IPS-15b (cell line): ENCODE results near the gene LENEP.
"Not testable (repeated sequence)": the region's sequence is repeated elsewhere in the genome, so short reads cannot be mapped to it uniquely, and the experiment has no call there.

ENCODE experiments used
- H3K27me3 ChIP-seq: one replicate; pipeline ENCODE4 v1.6.1; 2013; ENCODE audit warnings: low read length; ENCODE audit not compliant: control insufficient read depth, insufficient read depth
- H3K36me3 ChIP-seq: one replicate; pipeline ENCODE4 v1.6.1; 2013; ENCODE audit warnings: low read length; ENCODE audit not compliant: control insufficient read depth, insufficient read depth
- H3K4me1 ChIP-seq: one replicate; pipeline ENCODE4 v1.6.1; 2013; ENCODE audit warnings: mild to moderate bottlenecking, low read length; ENCODE audit not compliant: control insufficient read depth, insufficient read depth
- H3K4me3 ChIP-seq: one replicate; pipeline ENCODE4 v1.5.1; 2013; ENCODE audit warnings: low read depth, low read length
- H3K9ac ChIP-seq: one replicate; pipeline ENCODE4 v1.6.1; 2013; ENCODE audit warnings: low read depth, mild to moderate bottlenecking, low read length
- H3K9me3 ChIP-seq: one replicate; pipeline ENCODE4 v1.6.1; 2013; ENCODE audit warnings: mild to moderate bottlenecking, low read length; ENCODE audit not compliant: control insufficient read depth, insufficient read depth

LENEP gene

DNA sequence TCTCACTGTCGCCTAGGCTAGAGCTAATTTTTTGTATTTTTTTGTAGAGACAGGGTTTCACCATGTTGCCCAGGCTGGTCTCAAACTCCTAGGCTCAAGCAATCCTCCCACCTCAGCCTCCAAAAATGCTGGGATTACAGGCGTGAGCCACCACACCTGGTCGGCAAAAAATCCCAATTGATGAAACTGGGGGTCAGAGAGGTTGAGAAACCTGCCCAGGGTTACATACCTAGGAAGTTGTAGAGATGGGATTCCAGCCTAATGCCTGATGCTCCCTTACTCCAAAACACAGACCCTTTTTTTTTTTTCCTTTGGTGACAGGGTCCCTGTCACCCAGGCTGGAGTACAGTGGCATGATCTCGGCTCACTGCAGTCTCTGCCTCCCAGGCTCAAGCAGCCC, 6.7 kb upstream of the LENEP start:
- H3K9ac ChIP-seq, H3K4me1 ChIP-seq, H3K9me3 ChIP-seq, H3K27me3 ChIP-seq, H3K4me3 ChIP-seq: not testable (repeated sequence)
- H3K36me3 ChIP-seq, result peaks cover 41% of the 10 kb centered on the region

DNA sequence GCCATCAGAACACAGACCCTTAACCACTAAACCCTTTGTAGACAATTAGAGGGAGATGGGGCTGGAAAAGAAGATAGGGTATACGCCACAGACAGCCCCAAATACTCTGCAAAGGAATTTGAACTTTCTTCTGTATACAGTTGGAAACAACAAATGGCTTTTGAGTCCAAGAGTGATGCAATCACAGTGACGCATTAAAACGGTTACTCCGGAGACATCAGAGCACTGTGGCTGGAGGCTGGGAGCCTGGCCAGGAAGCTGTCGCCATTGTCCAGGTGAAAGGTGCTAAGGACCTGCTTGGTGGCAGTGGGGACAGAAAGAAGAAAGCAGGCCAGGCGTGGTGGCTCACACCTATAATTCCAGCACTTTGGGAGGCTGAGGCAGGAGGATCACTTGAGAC, 6.1 kb upstream of the LENEP start:
- H3K36me3 ChIP-seq, result peaks cover 41% of the 10 kb centered on the region
- H3K4me3 ChIP-seq, result no peak overlapping the region
- peaks cover 3% of the 10 kb centered on the region for H3K4me1 ChIP-seq
- no peaks in the 10 kb centered on the region for H3K9me3 ChIP-seq
- H3K9ac ChIP-seq, result no peak overlapping the region
- H3K27me3 ChIP-seq, result no peaks in the 10 kb centered on the region

DNA sequence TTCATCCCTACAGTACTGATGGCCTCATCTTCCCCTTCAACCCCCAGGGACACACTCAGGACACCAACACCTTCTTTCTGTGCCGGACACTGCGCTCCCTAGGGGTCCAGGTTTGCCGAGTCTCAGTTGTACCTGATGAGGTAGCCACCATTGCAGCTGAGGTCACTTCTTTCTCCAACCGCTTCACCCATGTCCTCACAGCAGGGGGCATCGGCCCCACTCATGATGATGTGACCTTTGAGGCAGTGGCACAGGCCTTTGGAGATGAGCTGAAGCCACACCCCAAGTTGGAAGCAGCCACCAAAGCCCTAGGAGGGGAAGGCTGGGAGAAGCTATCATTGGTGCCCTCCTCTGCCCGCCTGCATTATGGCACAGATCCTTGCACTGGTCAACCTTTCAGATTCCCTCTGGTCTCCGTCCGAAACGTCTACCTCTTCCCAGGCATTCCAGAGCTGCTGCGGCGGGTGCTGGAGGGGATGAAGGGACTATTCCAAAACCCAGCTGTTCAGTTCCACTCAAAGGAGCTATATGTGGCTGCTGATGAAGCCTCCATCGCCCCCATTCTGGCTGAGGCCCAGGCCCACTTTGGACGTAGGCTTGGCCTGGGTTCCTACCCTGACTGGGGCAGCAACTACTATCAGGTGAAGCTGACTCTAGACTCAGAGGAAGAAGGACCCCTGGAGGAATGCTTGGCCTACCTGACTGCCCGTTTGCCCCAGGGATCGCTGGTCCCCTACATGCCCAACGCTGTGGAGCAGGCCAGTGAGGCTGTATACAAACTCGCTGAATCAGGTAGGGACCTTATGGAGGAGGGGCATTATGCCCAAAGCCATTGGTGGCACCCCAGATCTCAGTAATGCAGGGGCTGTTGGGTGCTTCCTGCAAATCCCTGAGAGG, 5.1 kb upstream of the LENEP start:
- Histone ChIP-seq H3K9me3 (no peaks in the 10 kb centered on the region), H3K36me3 (peaks cover 41% of the 10 kb centered on the region), H3K27me3 (no peaks in the 10 kb centered on the region), H3K4me1 (peaks cover 3% of the 10 kb centered on the region), H3K9ac (no peak overlapping the region), H3K4me3 (no peak overlapping the region)

DNA sequence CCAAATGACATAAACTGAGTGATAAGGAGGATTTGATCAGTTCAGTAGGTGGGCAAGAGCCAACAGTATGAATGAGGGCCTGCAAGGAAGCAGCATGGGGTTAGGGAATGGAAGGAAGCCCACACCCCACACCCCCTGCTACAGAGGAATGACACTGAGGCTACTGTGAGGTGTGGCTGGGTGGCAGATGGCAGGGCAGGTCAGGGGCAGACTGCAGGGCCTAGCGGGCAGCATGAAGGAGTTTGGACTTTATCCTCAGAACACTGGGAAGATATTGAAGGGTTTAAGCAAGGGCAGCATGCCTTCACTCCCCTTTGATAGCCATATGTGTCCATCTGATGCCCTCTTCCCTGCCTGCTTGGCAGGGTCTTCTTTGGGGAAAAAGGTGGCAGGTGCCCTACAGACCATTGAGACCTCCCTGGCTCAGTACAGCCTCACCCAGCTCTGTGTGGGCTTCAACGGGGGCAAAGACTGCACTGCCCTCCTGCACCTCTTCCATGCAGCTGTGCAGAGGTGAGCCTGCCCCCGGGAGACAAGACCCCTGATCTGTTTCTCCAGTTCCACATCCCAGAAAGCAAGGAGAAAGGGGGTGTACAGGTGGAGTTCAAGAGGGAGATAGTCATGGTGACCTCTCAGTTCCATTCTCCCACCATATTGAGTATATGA, 4.1 kb upstream of the LENEP start:
- Histone ChIP-seq H3K27me3 (no peaks in the 10 kb centered on the region), H3K4me3 (no peak overlapping the region), H3K4me1 (peaks cover 3% of the 10 kb centered on the region), H3K9ac (no peak overlapping the region), H3K36me3 (peaks cover 41% of the 10 kb centered on the region), H3K9me3 (no peaks in the 10 kb centered on the region)

DNA sequence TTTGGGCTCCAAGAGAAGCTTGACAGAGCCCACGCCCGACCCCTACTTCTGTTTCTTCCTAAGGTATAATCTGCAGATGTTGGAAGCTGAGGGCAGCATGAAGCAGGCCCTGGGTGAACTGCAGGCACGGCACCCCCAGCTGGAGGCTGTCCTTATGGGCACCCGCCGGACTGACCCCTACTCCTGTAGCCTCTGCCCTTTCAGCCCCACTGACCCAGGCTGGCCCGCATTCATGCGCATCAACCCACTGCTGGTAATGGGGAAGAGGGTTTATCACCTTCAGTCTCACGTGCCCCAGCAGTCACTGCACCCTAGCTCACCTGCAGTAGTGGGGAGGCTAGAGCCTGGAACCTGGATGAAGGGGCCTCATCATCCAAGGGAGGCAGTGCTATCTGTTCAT, 3.1 kb upstream of the LENEP start:
- H3K4me3 ChIP-seq, result no peak overlapping the region
- peaks cover 3% of the 10 kb centered on the region for H3K4me1 ChIP-seq
- no peaks in the 10 kb centered on the region for H3K9me3 ChIP-seq
- H3K36me3 ChIP-seq, result peaks cover 41% of the 10 kb centered on the region
- no peak overlapping the region for H3K9ac ChIP-seq
- no peaks in the 10 kb centered on the region for H3K27me3 ChIP-seq

DNA sequence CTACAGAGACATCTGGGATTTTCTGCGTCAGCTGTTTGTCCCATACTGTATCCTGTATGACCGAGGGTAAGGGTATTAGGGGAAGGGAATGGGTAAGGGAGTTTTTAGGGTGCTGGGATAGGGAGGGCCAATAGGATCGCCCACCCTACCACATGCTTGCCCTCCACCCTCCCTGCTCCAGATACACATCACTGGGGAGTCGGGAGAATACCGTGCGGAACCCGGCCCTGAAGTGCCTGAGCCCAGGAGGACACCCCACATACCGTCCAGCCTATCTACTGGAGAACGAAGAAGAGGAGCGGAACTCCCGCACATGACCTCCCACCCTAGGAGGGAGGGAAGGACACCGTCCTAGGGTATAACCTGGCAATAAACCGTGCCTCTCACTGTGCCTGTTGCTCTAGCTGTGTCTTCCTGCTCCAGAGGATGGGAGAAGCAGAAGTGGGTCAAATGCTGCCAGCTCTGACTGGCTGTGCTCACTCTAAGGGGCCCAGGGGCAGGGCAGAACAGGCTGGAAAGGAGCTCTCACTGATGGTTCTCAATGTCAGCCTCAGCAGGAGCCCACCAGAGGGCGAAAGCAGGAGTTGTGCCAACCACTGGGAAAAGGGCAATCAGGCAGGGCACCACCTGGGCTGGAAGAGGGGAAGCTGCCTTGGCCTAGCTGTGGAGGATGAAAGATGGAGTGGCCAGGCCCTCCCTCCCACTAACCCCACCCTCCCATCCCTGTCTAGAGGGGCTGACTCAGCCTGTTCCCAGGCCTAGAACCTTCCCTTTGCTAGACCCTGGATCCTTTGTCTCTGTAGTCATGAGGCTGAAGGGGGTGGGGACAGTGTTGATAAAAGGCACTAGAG, 440 bp upstream of the LENEP start:
- H3K27me3 ChIP-seq, result peaks cover 4% of the 10 kb centered on the region
- peaks cover 29% of the 10 kb centered on the region for H3K36me3 ChIP-seq
- peaks cover 3% of the 10 kb centered on the region for H3K4me1 ChIP-seq
- H3K9ac ChIP-seq, result no peak overlapping the region
- no peak overlapping the region for H3K4me3 ChIP-seq
- no peaks in the 10 kb centered on the region for H3K9me3 ChIP-seq

DNA sequence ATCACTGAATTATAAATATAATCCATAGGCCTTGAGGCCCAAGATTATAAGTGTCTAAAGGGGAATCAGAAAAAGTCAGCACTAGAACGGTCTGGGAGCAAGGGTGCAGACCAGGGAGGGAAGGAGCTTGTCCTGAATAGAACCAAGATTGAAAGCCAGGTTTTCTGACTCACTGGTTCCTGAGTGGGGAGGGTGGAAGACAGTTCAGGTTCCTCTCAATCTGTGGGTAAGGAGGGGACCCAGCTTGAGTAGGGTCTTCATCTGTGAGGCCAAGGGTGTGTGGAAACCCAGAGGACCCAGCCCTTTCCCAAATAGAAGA, 842 bp downstream of the LENEP start:
- H3K36me3 ChIP-seq, result peaks cover 16% of the 10 kb centered on the region
- no peaks in the 10 kb centered on the region for H3K9me3 ChIP-seq
- H3K9ac ChIP-seq, result no peak overlapping the region
- H3K4me3 ChIP-seq, result no peak overlapping the region
- peaks cover 5% of the 10 kb centered on the region for H3K27me3 ChIP-seq
- H3K4me1 ChIP-seq, result peaks cover 3% of the 10 kb centered on the region

GRCh38 chr1:154994591-154994990, 1.2 kb downstream of the LENEP start:
- Histone ChIP-seq H3K9ac (no peak overlapping the region), H3K4me1 (peaks cover 3% of the 10 kb centered on the region), H3K27me3 (peaks cover 5% of the 10 kb centered on the region)

DNA sequence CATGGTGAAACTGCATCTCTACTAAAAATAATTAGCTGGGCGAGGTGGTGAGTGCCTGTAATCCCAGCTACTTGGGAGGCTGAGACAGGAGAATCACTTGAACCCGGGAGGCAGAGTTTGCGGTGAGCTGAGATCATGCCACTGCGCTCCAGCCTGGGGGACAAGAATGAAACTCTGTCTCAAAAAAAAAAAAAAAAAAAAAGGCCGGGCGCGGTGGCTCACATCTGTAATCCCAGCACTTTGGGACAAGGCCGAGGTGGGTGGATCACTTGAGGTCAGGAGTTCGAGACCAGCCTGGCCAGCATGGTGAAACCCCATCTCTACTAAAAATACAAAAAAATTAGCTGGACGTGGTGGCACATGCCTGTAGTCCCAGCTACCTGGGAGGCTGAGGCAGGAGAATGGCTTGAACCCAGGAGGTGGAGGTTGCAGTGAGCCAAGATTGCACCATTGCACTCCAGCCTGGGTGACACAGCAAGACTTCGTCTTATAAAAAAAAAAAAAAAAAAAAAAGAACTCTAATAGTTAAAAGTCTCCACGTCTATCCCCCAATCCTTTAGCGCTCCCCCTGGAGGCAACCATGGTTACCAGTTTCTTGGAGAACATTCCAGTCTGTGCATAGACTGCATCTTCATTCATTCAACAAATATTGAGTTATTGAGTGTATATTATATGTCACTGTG, 2.1 kb downstream of the LENEP start:
- not testable (repeated sequence) for H3K4me1 ChIP-seq, H3K4me3 ChIP-seq, H3K9ac ChIP-seq, H3K9me3 ChIP-seq, H3K36me3 ChIP-seq, H3K27me3 ChIP-seq

More at GRCh38 chr1:154994591-154994990, 1.2 kb downstream of the LENEP start:
- Histone ChIP-seq H3K4me3 (no peak overlapping the region), H3K36me3 (peaks cover 12% of the 10 kb centered on the region), H3K9me3 (no peaks in the 10 kb centered on the region)

- Histone ChIP-seq H3K4me3 (no peak overlapping the region), H3K9me3 (no peaks in the 10 kb centered on the region), H3K4me1 (peaks cover 3% of the 10 kb centered on the region)
These were observed 3.7 kb downstream of the LENEP start for GRCh38 chr1:154996966-154997701.

More at GRCh38 chr1:154996966-154997701, 3.7 kb downstream of the LENEP start:
- no peaks in the 10 kb centered on the region for H3K36me3 ChIP-seq
- H3K9ac ChIP-seq, result no peak overlapping the region
- peaks cover 5% of the 10 kb centered on the region for H3K27me3 ChIP-seq
